Dedifferentiated amniotic fluid mesenchymal stem cell (primary cell): ENCODE measurements around the gene CST8.

Experiments
- DNase-seq: peaks from one replicate; pipeline ENCODE4 v3.0.0-alpha.2; 2016; ENCODE audit errors: extremely low spot score

Gene CST8

GRCh38 chr20:23520185-23520584 is 29.3 kb downstream of the CST8 start:
- no peak for DNase-seq

GRCh38 chr20:23524146-23524545 is 33.2 kb downstream of the CST8 start:
- no peak for DNase-seq

GRCh38 chr20:23526850-23527249 is 35.9 kb downstream of the CST8 start:
- DNase-seq = no peak

GRCh38 chr20:23528867-23529431 is 38.0 kb downstream of the CST8 start:
- DNase-seq = no peak

GRCh38 chr20:23530937-23531567 is 40.1 kb downstream of the CST8 start:
- no peak for DNase-seq

- no peak for DNase-seq
Measured at GRCh38 chr20:23532533-23532932, 41.6 kb downstream of the CST8 start.

GRCh38 chr20:23533161-23533560 is 42.2 kb downstream of the CST8 start:
- DNase-seq = no peak

GRCh38 chr20:23534801-23535593 is 44.1 kb downstream of the CST8 start:
- no peak for DNase-seq

- DNase-seq = no peak
Measured at GRCh38 chr20:23536328-23536974, 45.5 kb downstream of the CST8 start.

GRCh38 chr20:23537030-23537429 is 46.1 kb downstream of the CST8 start:
- DNase-seq = no peak

- no peak for DNase-seq
Measured at GRCh38 chr20:23540624-23541023, 49.7 kb downstream of the CST8 start.

- no peak for DNase-seq
Measured at GRCh38 chr20:23541330-23541729, 50.4 kb downstream of the CST8 start.

GRCh38 chr20:23541776-23542175 is 50.9 kb downstream of the CST8 start:
- DNase-seq = no peak

GRCh38 chr20:23542801-23543200 is 51.9 kb downstream of the CST8 start:
- DNase-seq = no peak

- no peak for DNase-seq
Measured at GRCh38 chr20:23544133-23544532, 53.2 kb downstream of the CST8 start.
